H1 (cell line): ENCODE measurements around the gene RPL23. TPM values are rescaled to one million over a fixed set of nuclear protein-coding genes. Genes with fewer than 3 reads are reported as not detected.

ENCODE experiments used
- CTCF ChIA-PET: fragments of 300-600 bp; sonication (Branson Sonifier 250); formaldehyde crosslinking; loops from one replicate; lab custom pipeline; 2021; ENCODE audit not compliant: partially characterized antibody; lab: Charles Lee
- POLR2A ChIA-PET: fragments of 300-600 bp; sonication (Branson Sonifier 250); formaldehyde crosslinking; loops from one replicate; lab custom pipeline; 2021; ENCODE audit warnings: inconsistent platforms; ENCODE audit not compliant: partially characterized antibody; lab: Charles Lee
- DNase-seq, 2 experiments: peaks; one replicate each; pipeline versions ENCODE4 v3.0.0 to v3.0.0-alpha.2; 2010 to 2022; ENCODE audit warnings: low spot score in 2 of 2, low read depth in 1 of 2, mixed read lengths in 1 of 2
- FAIRE-seq: peaks from 2 replicates; lab custom pipeline; 2011; peaks lifted over from hg19 to GRCh38; lab: Jason Lieb, UNC
- H2AFZ ChIP-seq: 2 replicates; pipeline ENCODE4 v1.8.1; 2012; ENCODE audit warnings: low read length, inconsistent platforms
- H2AK5ac ChIP-seq: 2 replicates; pipeline ENCODE4 v1.6.1; 2013; ENCODE audit warnings: low read depth, low read length
- H2BK120ac ChIP-seq: replicated peaks from 2 replicates; pipeline ENCODE3; 2013; ENCODE audit warnings: low read depth, low read length, inconsistent platforms
- H2BK12ac ChIP-seq: 2 replicates; pipeline ENCODE4 v1.6.1; 2013; ENCODE audit warnings: low read depth, low read length
- H2BK15ac ChIP-seq: 2 replicates; pipeline ENCODE4 v1.6.1; 2013; ENCODE audit warnings: low read length
- H2BK20ac ChIP-seq: 2 replicates; pipeline ENCODE4 v1.6.1; 2013; ENCODE audit warnings: low read length
- H2BK5ac ChIP-seq: 2 replicates; pipeline ENCODE4 v1.6.1; 2013; ENCODE audit warnings: low read depth, low read length
- H3K14ac ChIP-seq: 2 replicates; pipeline ENCODE4 v1.6.1; 2013; ENCODE audit warnings: inconsistent platforms; ENCODE audit not compliant: insufficient read length
- H3K18ac ChIP-seq: 2 replicates; pipeline ENCODE4 v1.6.1; 2013; ENCODE audit warnings: low read length; ENCODE audit errors: extremely low read depth
- H3K23ac ChIP-seq: 2 replicates; pipeline ENCODE4 v1.6.1; 2013; ENCODE audit warnings: inconsistent platforms; ENCODE audit not compliant: insufficient read length
- H3K23me2 ChIP-seq: 2 replicates; pipeline ENCODE4 v1.6.1; 2013; ENCODE audit warnings: low read depth, low read length
- H3K27ac ChIP-seq: 2 replicates; pipeline ENCODE4 v1.6.1; 2011; ENCODE audit warnings: low read depth, low read length, inconsistent platforms
- H3K27me3 ChIP-seq, 4 experiments: replicated peaks in 1 of 4; 1 replicate in 1 of 4; 2 replicates in 3 of 4; pipeline versions ENCODE4 v1.6.1 to v1.8.1; 2011 to 2013; ENCODE audit warnings: low read length in 3 of 4, mild to moderate bottlenecking in 3 of 4, inconsistent platforms in 2 of 4, mixed read lengths in 2 of 4, moderate library complexity in 1 of 4; ENCODE audit not compliant: control insufficient read depth in 3 of 4, insufficient read depth in 3 of 4; ENCODE audit errors: extremely low read depth in 1 of 4
- H3K36me3 ChIP-seq, 4 experiments: 2 replicates each; pipeline versions ENCODE4 v1.6.1 to v1.8.1; 2011 to 2013; ENCODE audit warnings: mild to moderate bottlenecking in 4 of 4, low read length in 3 of 4, moderate library complexity in 2 of 4, control low read depth in 1 of 4, inconsistent platforms in 1 of 4; ENCODE audit not compliant: insufficient read depth in 4 of 4, control insufficient read depth in 2 of 4
- H3K4ac ChIP-seq: replicated peaks from 2 replicates; pipeline ENCODE3; 2013; ENCODE audit warnings: low read length, low read depth, mixed read lengths, inconsistent platforms; ENCODE audit not compliant: insufficient read length
- H3K4me1 ChIP-seq, 4 experiments: replicated peaks in 1 of 4; 1 replicate in 1 of 4; 2 replicates in 3 of 4; pipeline versions ENCODE4 v1.6.1 to v1.8.1; 2011 to 2013; ENCODE audit warnings: low read length in 3 of 4, inconsistent platforms in 2 of 4, mixed read lengths in 1 of 4; ENCODE audit not compliant: insufficient read depth in 4 of 4, control insufficient read depth in 3 of 4
- H3K4me2 ChIP-seq, 2 experiments: 2 replicates each; pipeline versions ENCODE4 v1.6.1 to v1.8.1; 2011 to 2013; ENCODE audit warnings: low read depth in 2 of 2, low read length in 2 of 2, control low read depth in 1 of 2, inconsistent platforms in 1 of 2, mild to moderate bottlenecking in 1 of 2; ENCODE audit not compliant: insufficient read depth in 1 of 2
- H3K4me3 ChIP-seq, 4 experiments: fragments of 200-600, 300-600 bp in 1 of 4; sonication (generic), shearing (Covaris generic), sonication (Bioruptor Twin) in 1 of 4; 2 replicates each; pipeline versions ENCODE4 v1.5.1 to v1.8.1; 2011 to 2016; ENCODE audit warnings: low read length in 4 of 4, low read depth in 3 of 4, control low read depth in 2 of 4, inconsistent platforms in 2 of 4, mild to moderate bottlenecking in 2 of 4, mixed read lengths in 1 of 4, moderate library complexity in 1 of 4; ENCODE audit not compliant: insufficient read depth in 2 of 4; ENCODE audit errors: extremely low read depth in 1 of 4
- H3K56ac ChIP-seq: replicated peaks from 2 replicates; pipeline ENCODE3; 2013; ENCODE audit warnings: low read depth, mild to moderate bottlenecking, mixed read lengths, low read length, inconsistent platforms; ENCODE audit not compliant: insufficient read length
- H3K79me1 ChIP-seq: 2 replicates; pipeline ENCODE4 v1.6.1; 2013; ENCODE audit warnings: low read depth, low read length, control low read depth
- H3K79me2 ChIP-seq, 2 experiments: 2 replicates each; pipeline versions ENCODE4 v1.6.1 to v1.8.1; 2012 to 2013; ENCODE audit warnings: low read length in 2 of 2, mild to moderate bottlenecking in 2 of 2, inconsistent platforms in 1 of 2; ENCODE audit not compliant: insufficient read depth in 2 of 2, control insufficient read depth in 1 of 2
- H3K9ac ChIP-seq, 4 experiments: replicated peaks in 1 of 4; 1 replicate in 1 of 4; 2 replicates in 3 of 4; pipeline versions ENCODE4 v1.6.1 to v1.8.1; 2011 to 2013; ENCODE audit warnings: low read depth in 3 of 4, low read length in 3 of 4, control low read depth in 2 of 4, mild to moderate bottlenecking in 2 of 4, moderate library complexity in 2 of 4, inconsistent platforms in 1 of 4; ENCODE audit errors: extremely low read depth in 1 of 4
- H3K9me3 ChIP-seq, 2 experiments: 2 replicates each; pipeline versions ENCODE4 v1.6.1 to v1.8.1; 2012 to 2013; ENCODE audit warnings: mild to moderate bottlenecking in 2 of 2, moderate library complexity in 2 of 2, control low read depth in 1 of 2, inconsistent platforms in 1 of 2, low read depth in 1 of 2, low read length in 1 of 2, mixed read lengths in 1 of 2; ENCODE audit not compliant: insufficient read depth in 2 of 2
- H4K20me1 ChIP-seq, 2 experiments: replicated peaks in 1 of 2; 2 replicates each; pipeline versions ENCODE3 to v1.8.1; 2011 to 2013; ENCODE audit warnings: inconsistent platforms in 2 of 2, low read length in 2 of 2, mild to moderate bottlenecking in 1 of 2; ENCODE audit not compliant: insufficient read depth in 2 of 2, control insufficient read depth in 1 of 2
- H4K5ac ChIP-seq: 2 replicates; pipeline ENCODE4 v1.6.1; 2013; ENCODE audit warnings: low read length, low read depth, mixed read lengths, inconsistent platforms; ENCODE audit not compliant: insufficient read length
- H4K8ac ChIP-seq: 2 replicates; pipeline ENCODE4 v1.8.0; 2013; ENCODE audit warnings: mild to moderate bottlenecking, moderate library complexity, low read length, inconsistent platforms; ENCODE audit not compliant: insufficient read depth; ENCODE audit errors: extremely low read depth
- H4K91ac ChIP-seq: replicated peaks from 2 replicates; pipeline ENCODE3; 2013; ENCODE audit warnings: low read length, mixed read lengths, inconsistent platforms; ENCODE audit not compliant: insufficient read length
- CHD2 ChIP-seq: IDR thresholded peaks from 2 replicates; pipeline ENCODE4 v1.6.1; 2012; ENCODE audit warnings: low read length, improper control_type of control experiment
- NANOG ChIP-seq: IDR thresholded peaks from 2 replicates; pipeline ENCODE4 v1.6.1; 2011; ENCODE audit warnings: low read length, low read depth, mild to moderate bottlenecking, inconsistent platforms; ENCODE audit not compliant: insufficient read depth, poor library complexity, severe bottlenecking
- POLR2AphosphoS5 ChIP-seq: IDR thresholded peaks from 2 replicates; pipeline ENCODE4 v1.6.1; 2011; ENCODE audit warnings: low read depth, low read length
- TEAD4 ChIP-seq: IDR thresholded peaks from 2 replicates; pipeline ENCODE4 v1.6.1; 2012; ENCODE audit warnings: low read depth, low read length, inconsistent platforms, mixed read lengths
- WGBS, 2 experiments: shearing (Covaris generic) in 1 of 2; methylation state at CpG; one replicate each; pipeline versions ENCODE4 v1.1.6 to v1.1.7; 2013 to 2015; ENCODE audit warnings: low lambda C conversion rate in 2 of 2, mixed read lengths in 2 of 2, inconsistent platforms in 1 of 2, low coverage in 1 of 2, missing lambda C conversion rate in 1 of 2; ENCODE audit not compliant: insufficient replicate concordance in 2 of 2, insufficient coverage in 1 of 2, insufficient read length in 1 of 2; ENCODE audit errors: extremely low coverage in 1 of 2, missing lambda C conversion rate in 1 of 2; 5-methylcytosine and 5-hydroxymethylcytosine counted together
- polyA plus RNA-seq, 7 experiments: library from polyadenylated mRNA; depleted of rRNA in 3 of 7; stranded (reverse) in 5 of 7; unstranded in 2 of 7; fragments of >200 nt in 5 of 7; fragments of 200-250 nt in 2 of 7; gene quantifications; 1 replicate in 5 of 7; 2 replicates in 1 of 7; 4 replicates in 1 of 7; pipeline versions ENCODE4 v1.2.1 to v1.2.3, GENCODE V29; 2011 to 2013; ENCODE audit warnings: missing spikeins in 2 of 7, mixed read lengths in 2 of 7
- total RNA-seq: library from RNA; stranded (reverse); fragmentation: NEBNext Ultra II Directional; extraction: Animal tissue kit (Norgen Biotek cat#: 25700); gene quantifications from 2 replicates; pipeline ENCODE4 v1.2.1, GENCODE V29; 2021

RPL23 gene
- total and polyA plus RNA-seq, 2 of the 8 experiments (the other 6 are each of a cell fraction or from before 2014, with no cell fraction given), result 2,148 to 2,502 TPM

- Histone ChIP-seq H3K14ac (no peak overlapping the region), H3K23me2 (peaks cover 9% of the 10 kb centered on the region; the same call in 1 of the 2 replicates), H3K18ac (no peak overlapping the region), H4K5ac (no peak overlapping the region), H4K91ac (peak overlapping the region; percentile 11), H3K36me3 (peaks cover 0 to 3% (median 1%) of the 10 kb centered on the region in 4 experiments; a peak in 2 of 8 replicates), H2BK20ac (no peak overlapping the region), H3K4me3 (no peak overlapping the region), H3K27me3 (no peaks in the 10 kb centered on the region), H3K56ac (no peak overlapping the region), H2AK5ac (peak overlapping the region; percentile 83; the same call in 1 of the 2 replicates), H2AFZ (no peak overlapping the region), H3K4ac (no peak overlapping the region), H3K4me2 (0 out of 4 replicates have a peak overlapping the region, but pooled peaks of 1 of the 2 experiments have one; percentile 7), H2BK15ac (no peak overlapping the region; the same call in 1 of the 2 replicates), H3K79me1 (peaks cover 31% of the 10 kb centered on the region), H3K23ac (no peak overlapping the region), H2BK12ac (0 out of 2 replicates have a peak overlapping the region, but pooled peaks have one; percentile 29), H3K27ac (no peak overlapping the region; the same call in 1 of the 2 replicates), H3K9me3 (no peaks in the 10 kb centered on the region), H4K8ac (no peak overlapping the region), H3K79me2 (peaks cover 32 to 80% of the 10 kb centered on the region in 2 experiments), H4K20me1 (peaks cover 2 to 9% of the 10 kb centered on the region in 2 experiments), H3K4me1 (peaks cover 13 to 52% (median 32%) of the 10 kb centered on the region in 4 experiments), H2BK5ac (peak overlapping the region; percentile 73), H3K9ac (peak overlapping the region in 1 of 4 experiments; percentile 1; a peak in 1 of 7 replicates), H2BK120ac (no peak overlapping the region)
- 87% methylated on average over 9 of the region's 9 CpGs; no CpG with 5 or more reads in 1 of the 2 experiments for WGBS, 2 experiments
- POLR2A ChIA-PET, result interaction anchor here (0.9 to 24.3 kb wide), 5 partner anchors 9 to 46 kb away, joined by 3 to 468 read pairs (median 98); partner anchors contain the start of genes LASP1NB and RPL23
- FAIRE-seq (no peak), DNase-seq (no peak)
- CTCF ChIA-PET, result interaction anchor here (0.9 to 3.2 kb wide), 3 partner anchors 9 to 33 kb away, joined by 3 to 16 read pairs (median 8); no protein-coding TSS in a partner anchor
- no peak for TF ChIP-seq POLR2AphosphoS5
- TF ChIP-seq NANOG, result no peak
- TF ChIP-seq TEAD4, result no peak
- no peak for TF ChIP-seq CHD2
Observed at GRCh38 chr17:38873640-38874380, 20.3 kb upstream of the RPL23 start.
